ENCODE measurements around the gene ST8SIA6.
"Not testable (repeated sequence)": the region's sequence is repeated elsewhere in the genome, so short reads cannot be mapped to it uniquely, and the experiment has no call there.

ST8SIA6 gene

GRCh38 chr10:17453373-17454091 lies 863 bp downstream of the ST8SIA6 start:
- Histone ChIP-seq H3K27ac (ENCODE audit: low read length) (no peak overlapping the region), H3K4me1 (ENCODE audit: control insufficient read depth, low read depth, low read length) (peaks cover 27% of the 10 kb centered on the region), H3K27me3 (ENCODE audit: control insufficient read depth, insufficient read depth, low read length) (peaks cover 42% of the 10 kb centered on the region), H3K4me3 (ENCODE audit: low read length) (peak overlapping the region; percentile 67), H3K9ac (ENCODE audit: low read length) (peak overlapping the region; percentile 50), H3K9me3 (ENCODE audit: control insufficient read depth, low read depth, low read length) (peaks cover 8% of the 10 kb centered on the region), H3K36me3 (ENCODE audit: control insufficient read depth, low read depth, low read length) (no peaks in the 10 kb centered on the region)

GRCh38 chr10:17453035-17453372 lies 1.4 kb downstream of the ST8SIA6 start:
- peaks cover 8% of the 10 kb centered on the region for H3K9me3 ChIP-seq (ENCODE audit: control insufficient read depth, low read depth, low read length)
- peaks cover 42% of the 10 kb centered on the region for H3K27me3 ChIP-seq (ENCODE audit: control insufficient read depth, insufficient read depth, low read length)
- H3K27ac ChIP-seq (ENCODE audit: low read length) = no peak overlapping the region
- H3K9ac ChIP-seq (ENCODE audit: low read length) = peak overlapping the region; percentile 50
- H3K4me1 ChIP-seq (ENCODE audit: control insufficient read depth, low read depth, low read length) = peaks cover 27% of the 10 kb centered on the region
- peak overlapping the region; percentile 67 for H3K4me3 ChIP-seq (ENCODE audit: low read length)
- no peaks in the 10 kb centered on the region for H3K36me3 ChIP-seq (ENCODE audit: control insufficient read depth, low read depth, low read length)

GRCh38 chr10:17452060-17452841 lies 2.1 kb downstream of the ST8SIA6 start:
- Histone ChIP-seq H3K4me1 (ENCODE audit: control insufficient read depth, low read depth, low read length) (peaks cover 24% of the 10 kb centered on the region), H3K36me3 (ENCODE audit: control insufficient read depth, low read depth, low read length) (no peaks in the 10 kb centered on the region), H3K27me3 (ENCODE audit: control insufficient read depth, insufficient read depth, low read length) (peaks cover 42% of the 10 kb centered on the region), H3K27ac (ENCODE audit: low read length) (no peak overlapping the region), H3K4me3 (ENCODE audit: low read length) (peak overlapping the region; percentile 67), H3K9ac (ENCODE audit: low read length) (no peak overlapping the region), H3K9me3 (ENCODE audit: control insufficient read depth, low read depth, low read length) (peaks cover 8% of the 10 kb centered on the region)

- Histone ChIP-seq H3K27ac (ENCODE audit: low read length) (no peak overlapping the region), H3K4me1 (ENCODE audit: control insufficient read depth, low read depth, low read length) (peaks cover 17% of the 10 kb centered on the region), H3K36me3 (ENCODE audit: control insufficient read depth, low read depth, low read length) (no peaks in the 10 kb centered on the region), H3K9me3 (ENCODE audit: control insufficient read depth, low read depth, low read length) (peaks cover 8% of the 10 kb centered on the region), H3K27me3 (ENCODE audit: control insufficient read depth, insufficient read depth, low read length) (peaks cover 27% of the 10 kb centered on the region), H3K9ac (ENCODE audit: low read length) (no peak overlapping the region), H3K4me3 (ENCODE audit: low read length) (no peak overlapping the region)
Measured at GRCh38 chr10:17450024-17450423, 4.4 kb downstream of the ST8SIA6 start.

- no peaks in the 10 kb centered on the region for H3K27me3 ChIP-seq (ENCODE audit: control insufficient read depth, insufficient read depth, low read length)
- no peaks in the 10 kb centered on the region for H3K36me3 ChIP-seq (ENCODE audit: control insufficient read depth, low read depth, low read length)
- no peaks in the 10 kb centered on the region for H3K4me1 ChIP-seq (ENCODE audit: control insufficient read depth, low read depth, low read length)
- H3K27ac ChIP-seq (ENCODE audit: low read length) = no peak overlapping the region
- peaks cover 8% of the 10 kb centered on the region for H3K9me3 ChIP-seq (ENCODE audit: control insufficient read depth, low read depth, low read length)
- H3K4me3 ChIP-seq (ENCODE audit: low read length) = no peak overlapping the region
- no peak overlapping the region for H3K9ac ChIP-seq (ENCODE audit: low read length)
Measured at GRCh38 chr10:17445400-17445998, 8.9 kb downstream of the ST8SIA6 start.

GRCh38 chr10:17444388-17444714 lies 10.0 kb downstream of the ST8SIA6 start:
- H3K27me3 ChIP-seq (ENCODE audit: control insufficient read depth, insufficient read depth, low read length) = no peaks in the 10 kb centered on the region
- H3K9me3 ChIP-seq (ENCODE audit: control insufficient read depth, low read depth, low read length) = peaks cover 1% of the 10 kb centered on the region
- no peak overlapping the region for H3K4me3 ChIP-seq (ENCODE audit: low read length)
- no peak overlapping the region for H3K27ac ChIP-seq (ENCODE audit: low read length)
- H3K9ac ChIP-seq (ENCODE audit: low read length) = no peak overlapping the region
- H3K36me3 ChIP-seq (ENCODE audit: control insufficient read depth, low read depth, low read length) = no peaks in the 10 kb centered on the region
- no peaks in the 10 kb centered on the region for H3K4me1 ChIP-seq (ENCODE audit: control insufficient read depth, low read depth, low read length)

- no peaks in the 10 kb centered on the region for H3K27me3 ChIP-seq (ENCODE audit: control insufficient read depth, insufficient read depth, low read length)
- H3K4me1 ChIP-seq (ENCODE audit: control insufficient read depth, low read depth, low read length) = no peaks in the 10 kb centered on the region
- no peaks in the 10 kb centered on the region for H3K36me3 ChIP-seq (ENCODE audit: control insufficient read depth, low read depth, low read length)
- H3K9ac ChIP-seq (ENCODE audit: low read length) = no peak overlapping the region
- no peak overlapping the region for H3K4me3 ChIP-seq (ENCODE audit: low read length)
- H3K27ac ChIP-seq (ENCODE audit: low read length) = no peak overlapping the region
- no peaks in the 10 kb centered on the region for H3K9me3 ChIP-seq (ENCODE audit: control insufficient read depth, low read depth, low read length)
Measured at GRCh38 chr10:17443707-17444387, 10.5 kb downstream of the ST8SIA6 start.

GRCh38 chr10:17438583-17438982 lies 15.8 kb downstream of the ST8SIA6 start:
- H3K36me3 ChIP-seq (ENCODE audit: control insufficient read depth, low read depth, low read length) = no peaks in the 10 kb centered on the region
- no peak overlapping the region for H3K27ac ChIP-seq (ENCODE audit: low read length)
- no peak overlapping the region for H3K4me3 ChIP-seq (ENCODE audit: low read length)
- no peaks in the 10 kb centered on the region for H3K4me1 ChIP-seq (ENCODE audit: control insufficient read depth, low read depth, low read length)
- no peak overlapping the region for H3K9ac ChIP-seq (ENCODE audit: low read length)
- no peaks in the 10 kb centered on the region for H3K27me3 ChIP-seq (ENCODE audit: control insufficient read depth, insufficient read depth, low read length)
- H3K9me3 ChIP-seq (ENCODE audit: control insufficient read depth, low read depth, low read length) = no peaks in the 10 kb centered on the region

- not testable (repeated sequence) for H3K9ac ChIP-seq (ENCODE audit: low read length); H3K27me3 ChIP-seq (ENCODE audit: control insufficient read depth, insufficient read depth, low read length); H3K9me3 ChIP-seq (ENCODE audit: control insufficient read depth, low read depth, low read length); H3K36me3 ChIP-seq (ENCODE audit: control insufficient read depth, low read depth, low read length); H3K27ac ChIP-seq (ENCODE audit: low read length); H3K4me3 ChIP-seq (ENCODE audit: low read length); H3K4me1 ChIP-seq (ENCODE audit: control insufficient read depth, low read depth, low read length)
Measured at GRCh38 chr10:17436578-17436977, 17.8 kb downstream of the ST8SIA6 start.

GRCh38 chr10:17435953-17436352 lies 18.4 kb downstream of the ST8SIA6 start:
- Histone ChIP-seq H3K4me3 (ENCODE audit: low read length) (no peak overlapping the region), H3K27me3 (ENCODE audit: control insufficient read depth, insufficient read depth, low read length) (no peaks in the 10 kb centered on the region), H3K27ac (ENCODE audit: low read length) (no peak overlapping the region), H3K9ac (ENCODE audit: low read length) (no peak overlapping the region), H3K4me1 (ENCODE audit: control insufficient read depth, low read depth, low read length) (peaks cover 2% of the 10 kb centered on the region), H3K9me3 (ENCODE audit: control insufficient read depth, low read depth, low read length) (no peaks in the 10 kb centered on the region), H3K36me3 (ENCODE audit: control insufficient read depth, low read depth, low read length) (no peaks in the 10 kb centered on the region)

GRCh38 chr10:17435187-17435586 lies 19.2 kb downstream of the ST8SIA6 start:
- Histone ChIP-seq H3K4me3 (ENCODE audit: low read length) (no peak overlapping the region), H3K36me3 (ENCODE audit: control insufficient read depth, low read depth, low read length) (no peaks in the 10 kb centered on the region), H3K9me3 (ENCODE audit: control insufficient read depth, low read depth, low read length) (no peaks in the 10 kb centered on the region), H3K9ac (ENCODE audit: low read length) (no peak overlapping the region), H3K4me1 (ENCODE audit: control insufficient read depth, low read depth, low read length) (peaks cover 4% of the 10 kb centered on the region), H3K27ac (ENCODE audit: low read length) (no peak overlapping the region), H3K27me3 (ENCODE audit: control insufficient read depth, insufficient read depth, low read length) (no peaks in the 10 kb centered on the region)
